GM18499 (cell line): Measurements from ENCODE around the gene OSBPL3.

ENCODE experiments used
- ATAC-seq: cut with Tn5 transposase; IDR thresholded peaks from one replicate; pipeline ENCODE4 v1.9.1; 2021; ENCODE audit warnings: moderate number of reproducible peaks; ENCODE audit not compliant: insufficient read depth, unreplicated experiment

Gene OSBPL3

GRCh38 chr7:24959735-24960485, 20.1 kb downstream of the OSBPL3 start:
- no peak for ATAC-seq

- ATAC-seq, result no peak
Measured at GRCh38 chr7:24958399-24958798, 21.6 kb downstream of the OSBPL3 start.

GRCh38 chr7:24956021-24956420, 24.0 kb downstream of the OSBPL3 start:
- no peak for ATAC-seq

- ATAC-seq, result no peak
Measured at GRCh38 chr7:24955313-24955712, 24.7 kb downstream of the OSBPL3 start.

GRCh38 chr7:24952464-24952863, 27.5 kb downstream of the OSBPL3 start:
- no peak for ATAC-seq

GRCh38 chr7:24951441-24951980, 28.5 kb downstream of the OSBPL3 start:
- no peak for ATAC-seq

GRCh38 chr7:24949884-24950283, 30.1 kb downstream of the OSBPL3 start:
- ATAC-seq, result no peak

GRCh38 chr7:24948739-24949138, 31.2 kb downstream of the OSBPL3 start:
- no peak for ATAC-seq

- no peak for ATAC-seq
Measured at GRCh38 chr7:24946467-24946866, 33.5 kb downstream of the OSBPL3 start.

- no peak for ATAC-seq
Measured at GRCh38 chr7:24945899-24946298, 34.1 kb downstream of the OSBPL3 start.

- no peak for ATAC-seq
Measured at GRCh38 chr7:24943096-24943948, 36.7 kb downstream of the OSBPL3 start.

GRCh38 chr7:24942226-24942625, 37.8 kb downstream of the OSBPL3 start:
- ATAC-seq, result no peak

- ATAC-seq, result no peak
Measured at GRCh38 chr7:24939416-24939815, 40.6 kb downstream of the OSBPL3 start.

GRCh38 chr7:24936121-24936824, 43.7 kb downstream of the OSBPL3 start:
- peak; percentile 55 for ATAC-seq

GRCh38 chr7:24933298-24933697, 46.7 kb downstream of the OSBPL3 start:
- ATAC-seq, result no peak

- no peak for ATAC-seq
Measured at GRCh38 chr7:24932815-24933214, 47.2 kb downstream of the OSBPL3 start.

- ATAC-seq, result no peak
Measured at GRCh38 chr7:24932389-24932788, 47.6 kb downstream of the OSBPL3 start.

GRCh38 chr7:24931844-24932243, 48.1 kb downstream of the OSBPL3 start:
- ATAC-seq, result no peak

GRCh38 chr7:24930856-24931255, 49.1 kb downstream of the OSBPL3 start:
- no peak for ATAC-seq

GRCh38 chr7:24926623-24927524, 53.1 kb downstream of the OSBPL3 start:
- no peak for ATAC-seq
